Heart left ventricle (tissue), 16 donors: ENCODE measurements around the gene UBE2E3. TPM values are rescaled to one million over a fixed set of nuclear protein-coding genes. Genes with fewer than 3 reads are reported as not detected.

Source experiments
- ATAC-seq, 4 donors: fragments of 200-7000 bp; cut with Tn5 transposase; one replicate each; pipeline ENCODE4 v1.9.1; 2020 to 2022; ENCODE audit warnings: moderate library complexity in 4 of 4, mild to moderate bottlenecking in 3 of 4, moderate number of reproducible peaks in 1 of 4
- DNase-seq, 5 donors: peaks; one replicate each; pipeline ENCODE4 v3.0.0-alpha.2; 2020
- H3K27ac ChIP-seq, 12 donors: fragments of 200-600 bp; sonication (generic) in 4 of 12; one replicate each; pipeline versions ENCODE4 v1.5.0 to v1.8.0; 2016 to 2022; ENCODE audit warnings: mild to moderate bottlenecking in 2 of 12
- H3K27me3 ChIP-seq, 9 donors: fragments of 200-600 bp; sonication (generic) in 2 of 9; one replicate each; pipeline versions ENCODE4 v1.5.1 to v1.8.0; 2016 to 2022; ENCODE audit warnings: mild to moderate bottlenecking in 3 of 9
- H3K36me3 ChIP-seq, 9 donors: fragments of 200-600 bp; sonication (generic) in 2 of 9; one replicate each; pipeline versions ENCODE4 v1.5.0 to v1.8.0; 2018 to 2022; ENCODE audit warnings: mild to moderate bottlenecking in 2 of 9
- H3K4me1 ChIP-seq, 12 donors: fragments of 200-600 bp; sonication (generic) in 4 of 12; one replicate each; pipeline versions ENCODE4 v1.5.0 to v1.8.0; 2016 to 2022; ENCODE audit warnings: mild to moderate bottlenecking in 3 of 12
- H3K4me3 ChIP-seq, 12 donors: fragments of 200-600 bp; sonication (generic) in 4 of 12; one replicate each; pipeline versions ENCODE4 v1.5.0 to v1.8.0; 2017 to 2022; ENCODE audit warnings: mild to moderate bottlenecking in 9 of 12, moderate library complexity in 4 of 12
- H3K9me3 ChIP-seq, 12 donors: fragments of 200-600 bp; sonication (generic) in 4 of 12; one replicate each; pipeline versions ENCODE4 v1.5.0 to v1.8.0; 2016 to 2022; ENCODE audit warnings: mild to moderate bottlenecking in 1 of 12
- CTCF ChIP-seq, 12 donors: fragments of 200-600 bp; sonication (generic) in 4 of 12; IDR thresholded peaks; one replicate each; pipeline versions ENCODE4 v1.5.0 to v1.8.0; 2018 to 2022; ENCODE audit warnings: antibody characterized with exemption in 12 of 12, mild to moderate bottlenecking in 5 of 12
- POLR2A ChIP-seq, 2 donors: fragments of 450-650 bp; IDR thresholded peaks; one replicate each; pipeline ENCODE4 v1.6.1; 2017; ENCODE audit warnings: antibody characterized with exemption in 2 of 2, mild to moderate bottlenecking in 2 of 2, moderate library complexity in 2 of 2
- WGBS, 4 donors: extraction: QIAGEN DNeasy Blood & Tissue Kit in 2 of 4; methylation state at CpG; one replicate each; pipeline versions ENCODE4 v1.1.5 to v1.1.7; 2013 to 2018; 5-methylcytosine and 5-hydroxymethylcytosine counted together
- intact Hi-C, 10 donors: fragments of 100-400 bp; cut with DNase I; formaldehyde crosslinking; loops; one replicate each; pipeline versions ENCODE4 v1.11.1 to v1.14.2; 2022
- polyA plus RNA-seq, 2 donors: library from polyadenylated mRNA; stranded (reverse); fragments of 200-250 nt; gene quantifications; one replicate each; pipeline ENCODE4 v1.2.3, GENCODE V29; 2013
- total RNA-seq, 9 donors: library from RNA; depleted of rRNA in 2 of 9; stranded (reverse); fragments of >200 nt in 2 of 9; fragmentation: NEBNext Ultra II Directional in 3 of 9; extraction: Animal tissue kit (Norgen Biotek cat#: 25700) in 3 of 9; gene quantifications; one replicate each; pipeline versions ENCODE4 v1.1.0 to v1.2.4, GENCODE V29; 2016 to 2023
- donor health status: ischemic (EF 13 %, LVEDD 7.1; RV severe dilation, severe dysfunction).
- donor health status: healthy with polysubstance abuse.
- donor health status: DM: no; HTN: yes; CAD: no.
- donor health status: DM: no; HTN: no; CAD: no.
- donor health status: ischemic (EF 25% LVEDD 6.9; RV normal size, moderate dysfunction).
- donor health status: ischemic (EF 25% LVEDD 5.7; RV mildly dilated, moderate dysfunction).
- donor health status: healthy.
- donor health status: DM: yes; HTN: yes; CAD: no.
- donor health status: ischemic (EF 35%, LVEDD 5.7; RV mildly dilated, moderate dysfunction).
- donor health status: nonischemic (EF 11% LVEDD 7.7; RV severe dilation, severe dysfunction).
- donor health status: DM: yes; HTN: yes; CAD: no.
- donor health status: PGD.
- donor health status: ischemic (EF 29% LVEDD 5.4; RV normal size, mild dysfunction).
- donor health status: nonischemic (EF 23%, LVEDD 6.1; RV moderate dilation, normal function).

Gene UBE2E3
- total and polyA plus RNA-seq, 11 donors, result 27.0 to 66.5 (median 52.0) TPM

- no peaks in the 10 kb centered on the region for H3K36me3 ChIP-seq
- DNase-seq (no peak), ATAC-seq (no peak)
- TF ChIP-seq CTCF (IDR thresholded peaks at IDR 0.05), result no peak
- TF ChIP-seq POLR2A (IDR thresholded peaks at IDR 0.05), result no peak
- intact Hi-C loops, result no loop called here
- H3K27me3 ChIP-seq, result no peaks in the 10 kb centered on the region
- no peak overlapping the region for H3K4me3 ChIP-seq
- no peaks in the 10 kb centered on the region for H3K4me1 ChIP-seq
- H3K9me3 ChIP-seq, result no peaks in the 10 kb centered on the region
- no peak overlapping the region for H3K27ac ChIP-seq
Observed at GRCh38 chr2:180938451-180938850, 42.0 kb upstream of the UBE2E3 start.

- H3K27me3 ChIP-seq, result no peaks in the 10 kb centered on the region
- ATAC-seq, result no peak
- H3K4me1 ChIP-seq, result no peaks in the 10 kb centered on the region
- no peaks in the 10 kb centered on the region for H3K9me3 ChIP-seq
- no peak for TF ChIP-seq POLR2A (IDR thresholded peaks at IDR 0.05)
- no peak for TF ChIP-seq CTCF (IDR thresholded peaks at IDR 0.05)
- H3K4me3 ChIP-seq, result no peak overlapping the region
- WGBS, 4 donors, result 70 to 80% (median 75%) methylated on average over 1 of the region's 1 CpG
- no peak for DNase-seq
- no peaks in the 10 kb centered on the region for H3K36me3 ChIP-seq
- no peak overlapping the region for H3K27ac ChIP-seq
- intact Hi-C loops, result no loop called here
Observed at GRCh38 chr2:180943275-180943674, 37.1 kb upstream of the UBE2E3 start.

GRCh38 chr2:180944372-180944771 is 36.0 kb upstream of the UBE2E3 start:
- 79 to 86% (median 83%) methylated on average over 3 of the region's 3 CpGs for WGBS, 4 donors
- TF ChIP-seq POLR2A (IDR thresholded peaks at IDR 0.05) (no peak), CTCF (IDR thresholded peaks at IDR 0.05) (no peak)
- ATAC-seq, result no peak
- no peak overlapping the region for H3K27ac ChIP-seq
- H3K4me3 ChIP-seq, result no peak overlapping the region
- no peaks in the 10 kb centered on the region for H3K27me3 ChIP-seq
- intact Hi-C loops, result no loop called here
- no peak for DNase-seq
- H3K36me3 ChIP-seq, result no peaks in the 10 kb centered on the region
- H3K9me3 ChIP-seq, result no peaks in the 10 kb centered on the region
- no peaks in the 10 kb centered on the region for H3K4me1 ChIP-seq

- DNase-seq (no peak), ATAC-seq (no peak)
- no peaks in the 10 kb centered on the region for H3K9me3 ChIP-seq
- H3K36me3 ChIP-seq, result no peaks in the 10 kb centered on the region
- TF ChIP-seq CTCF (IDR thresholded peaks at IDR 0.05) (no peak), POLR2A (IDR thresholded peaks at IDR 0.05) (no peak)
- no peak overlapping the region for H3K27ac ChIP-seq
- H3K27me3 ChIP-seq, result no peaks in the 10 kb centered on the region
- H3K4me1 ChIP-seq, result no peaks in the 10 kb centered on the region
- no peak overlapping the region for H3K4me3 ChIP-seq
- WGBS, 4 donors, result 81 to 96% (median 88%) methylated on average over 1 of the region's 1 CpG
- intact Hi-C loops, result no loop called here
Observed at GRCh38 chr2:180947208-180947689, 33.2 kb upstream of the UBE2E3 start.
